OCI-LY7 (cell line): ENCODE results near the gene TPMT.

Source experiments
- EZH2phosphoT487 ChIP-seq: fragments of 200-600 bp; sonication (generic); IDR thresholded peaks from 2 replicates; pipeline ENCODE4 v1.6.1; 2018; ENCODE audit warnings: low read depth, borderline replicate concordance, mild to moderate bottlenecking, mixed run types, antibody characterized with exemption, low read length, moderate library complexity, mixed read lengths
- TF ChIP-seq, protein P1 (sequence below): fragments of 200-600 bp; sonication (generic); conservative IDR thresholded peaks from 2 replicates; pipeline ENCODE4 v1.5.1; 2014; ENCODE audit warnings: mild to moderate bottlenecking, antibody characterized with exemption, low read length, moderate library complexity, mixed read lengths

DNA sequence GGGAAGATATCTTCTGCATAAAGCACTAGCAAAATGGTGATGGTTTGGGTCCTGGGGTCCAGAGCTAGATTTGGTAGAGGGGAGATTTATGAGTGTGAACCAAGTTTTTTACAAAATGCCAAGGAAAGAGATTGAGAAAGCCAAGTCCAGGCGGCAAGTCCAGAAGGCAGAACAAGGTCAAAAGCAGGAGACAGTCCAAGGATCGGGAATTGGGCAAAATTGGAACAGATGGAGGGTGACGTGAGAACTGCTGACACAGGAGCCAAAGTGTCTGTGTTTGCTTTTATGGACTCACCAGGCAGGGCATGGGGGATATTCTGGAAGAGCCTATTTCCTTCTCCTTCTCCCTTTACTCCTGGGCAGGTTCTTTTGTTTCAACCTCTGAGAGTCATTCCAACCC, 36.5 kb downstream of the TPMT start:
- TF ChIP-seq, protein P1, sequence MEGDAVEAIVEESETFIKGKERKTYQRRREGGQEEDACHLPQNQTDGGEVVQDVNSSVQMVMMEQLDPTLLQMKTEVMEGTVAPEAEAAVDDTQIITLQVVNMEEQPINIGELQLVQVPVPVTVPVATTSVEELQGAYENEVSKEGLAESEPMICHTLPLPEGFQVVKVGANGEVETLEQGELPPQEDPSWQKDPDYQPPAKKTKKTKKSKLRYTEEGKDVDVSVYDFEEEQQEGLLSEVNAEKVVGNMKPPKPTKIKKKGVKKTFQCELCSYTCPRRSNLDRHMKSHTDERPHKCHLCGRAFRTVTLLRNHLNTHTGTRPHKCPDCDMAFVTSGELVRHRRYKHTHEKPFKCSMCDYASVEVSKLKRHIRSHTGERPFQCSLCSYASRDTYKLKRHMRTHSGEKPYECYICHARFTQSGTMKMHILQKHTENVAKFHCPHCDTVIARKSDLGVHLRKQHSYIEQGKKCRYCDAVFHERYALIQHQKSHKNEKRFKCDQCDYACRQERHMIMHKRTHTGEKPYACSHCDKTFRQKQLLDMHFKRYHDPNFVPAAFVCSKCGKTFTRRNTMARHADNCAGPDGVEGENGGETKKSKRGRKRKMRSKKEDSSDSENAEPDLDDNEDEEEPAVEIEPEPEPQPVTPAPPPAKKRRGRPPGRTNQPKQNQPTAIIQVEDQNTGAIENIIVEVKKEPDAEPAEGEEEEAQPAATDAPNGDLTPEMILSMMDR, result no peak
- TF ChIP-seq EZH2phosphoT487, result no peak
